ENCODE data around the gene PAFAH1B1.

- TF ChIP-seq CTCF (conservative IDR thresholded peaks at IDR 0.05) = no peak
- no peak for TF ChIP-seq ZFX (IDR thresholded peaks at IDR 0.05)
These were observed 102.7 kb downstream of the PAFAH1B1 start for GRCh38 chr17:2695961-2696760.

Measured in C4-2B (cell line).